HEK293T (cell line): ENCODE measurements around the gene NUMB.

Experiments used
- CTCF ChIA-PET: fragments of 350-600 bp; formaldehyde crosslinking; extraction: SDS; loops from one replicate; lab custom pipeline; 2021; ENCODE audit warnings: antibody characterized with exemption, inconsistent platforms; lab: Yijun Ruan, JAX
- POLR2A ChIA-PET: fragments of 350-600 bp; formaldehyde crosslinking; extraction: SDS; loops from one replicate; lab custom pipeline; 2020; ENCODE audit warnings: antibody characterized with exemption, inconsistent platforms; lab: Yijun Ruan, JAX
- DNase-seq: peaks from one replicate; pipeline ENCODE4 v3.0.0; 2012; ENCODE audit warnings: mixed read lengths; ENCODE audit errors: extremely low spot score
- ARNT ChIP-seq: fragments of 450-650 bp; IDR thresholded peaks from 2 replicates; pipeline ENCODE4 v1.6.1; 2017; ENCODE audit warnings: mild to moderate bottlenecking
- BHLHE40 ChIP-seq: fragments of 450-650 bp; IDR thresholded peaks from 2 replicates; pipeline ENCODE4 v1.6.1; 2016; ENCODE audit warnings: mild to moderate bottlenecking, moderate library complexity, borderline replicate concordance
- CTBP1 ChIP-seq: fragments of 450-650 bp; IDR thresholded peaks from 2 replicates; pipeline ENCODE4 v1.6.1; 2016; ENCODE audit warnings: borderline replicate concordance
- ELF4 ChIP-seq: fragments of 450-650 bp; IDR thresholded peaks from 2 replicates; pipeline ENCODE4 v1.6.1; 2017; ENCODE audit warnings: antibody characterized with exemption
- FOXA1 ChIP-seq: fragments of 450-650 bp; IDR thresholded peaks from 2 replicates; pipeline ENCODE4 v1.6.1; 2016; ENCODE audit warnings: mild to moderate bottlenecking
- FOXK2 ChIP-seq: fragments of 450-650 bp; IDR thresholded peaks from 2 replicates; pipeline ENCODE4 v1.6.1; 2016; ENCODE audit warnings: mild to moderate bottlenecking
- FOXM1 ChIP-seq: fragments of 450-650 bp; IDR thresholded peaks from 2 replicates; pipeline ENCODE4 v1.6.1; 2017; ENCODE audit warnings: mild to moderate bottlenecking, borderline replicate concordance
- HDGF ChIP-seq: fragments of 450-650 bp; IDR thresholded peaks from 2 replicates; pipeline ENCODE4 v1.6.1; 2017; ENCODE audit warnings: antibody characterized with exemption, borderline replicate concordance
- L3MBTL2 ChIP-seq: fragments of 450-650 bp; conservative IDR thresholded peaks from 2 replicates; pipeline ENCODE4 v1.6.1; 2016; ENCODE audit warnings: mild to moderate bottlenecking
- LEF1 ChIP-seq: fragments of 450-650 bp; IDR thresholded peaks from 2 replicates; pipeline ENCODE4 v1.6.1; 2017; ENCODE audit warnings: mild to moderate bottlenecking, borderline replicate concordance
- NFRKB ChIP-seq: fragments of 450-650 bp; IDR thresholded peaks from 2 replicates; pipeline ENCODE4 v1.6.1; 2016; ENCODE audit warnings: mild to moderate bottlenecking, moderate library complexity
- SP1 ChIP-seq: fragments of 450-650 bp; IDR thresholded peaks from 2 replicates; pipeline ENCODE4 v1.6.1; 2017
- SUZ12 ChIP-seq: fragments of 450-650 bp; IDR thresholded peaks from 2 replicates; pipeline ENCODE4 v1.6.1; 2016; ENCODE audit warnings: mild to moderate bottlenecking
- TARDBP ChIP-seq: fragments of 450-650 bp; IDR thresholded peaks from 2 replicates; pipeline ENCODE4 v1.6.1; 2016
- ZNF384 ChIP-seq: fragments of 450-650 bp; IDR thresholded peaks from 2 replicates; pipeline ENCODE4 v1.6.1; 2016
- TF ChIP-seq, protein P1 (sequence below): fragments of 450-650 bp; IDR thresholded peaks from 2 replicates; pipeline ENCODE4 v1.6.1; 2016

Gene NUMB

DNA sequence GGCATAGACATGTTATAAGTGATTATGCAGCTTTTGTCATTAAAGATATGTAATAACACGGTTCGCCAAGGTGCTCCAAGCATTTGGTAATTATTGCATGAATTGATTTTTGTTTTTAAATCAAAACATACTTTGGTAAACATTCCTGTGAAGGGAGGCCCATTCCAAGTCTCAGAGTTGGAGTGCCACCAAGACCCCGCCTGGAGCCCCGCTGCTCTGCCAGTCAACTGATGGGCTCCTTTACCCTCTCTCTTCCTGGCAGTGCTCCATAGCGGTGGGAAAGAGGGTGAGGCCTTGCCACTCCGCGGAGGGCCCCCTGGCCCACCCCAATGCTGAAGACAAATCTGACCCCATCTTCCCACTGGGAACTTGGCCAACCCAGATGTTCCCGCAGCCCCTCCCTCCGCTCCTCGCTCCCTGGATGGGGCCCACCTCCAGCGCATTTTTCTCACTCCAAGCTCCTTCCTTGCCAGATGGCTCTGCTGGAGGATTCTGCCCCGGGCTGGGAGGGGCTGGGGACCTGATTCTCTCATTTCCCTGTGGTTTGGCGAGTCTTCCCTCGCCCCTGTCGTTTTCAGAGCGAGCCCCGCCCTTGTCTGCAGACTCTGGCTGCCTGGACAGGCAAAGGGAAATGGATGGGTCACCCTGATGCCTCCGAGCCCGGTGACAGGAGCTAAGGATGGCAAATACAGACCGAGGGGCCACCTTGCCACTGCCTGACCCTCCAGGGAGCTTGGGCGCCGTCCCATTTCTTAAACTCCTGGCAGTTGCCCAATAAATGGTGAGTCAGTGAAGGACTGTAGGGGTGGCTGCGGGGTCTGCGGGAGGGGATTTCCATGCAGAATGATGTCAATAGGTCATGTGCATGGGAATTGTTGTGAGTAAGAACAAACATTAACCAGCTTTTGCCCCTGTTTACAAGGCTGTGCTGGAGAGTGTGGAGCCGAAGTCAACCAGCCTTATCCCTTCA is 230.2 kb downstream of the NUMB start:
- ChIA-PET CTCF (no interaction called here), POLR2A (interaction anchor here (0.8 kb wide), 1 partner anchor 56 kb away, joined by 3 read pairs; no protein-coding TSS in a partner anchor)
- no peak for DNase-seq

DNA sequence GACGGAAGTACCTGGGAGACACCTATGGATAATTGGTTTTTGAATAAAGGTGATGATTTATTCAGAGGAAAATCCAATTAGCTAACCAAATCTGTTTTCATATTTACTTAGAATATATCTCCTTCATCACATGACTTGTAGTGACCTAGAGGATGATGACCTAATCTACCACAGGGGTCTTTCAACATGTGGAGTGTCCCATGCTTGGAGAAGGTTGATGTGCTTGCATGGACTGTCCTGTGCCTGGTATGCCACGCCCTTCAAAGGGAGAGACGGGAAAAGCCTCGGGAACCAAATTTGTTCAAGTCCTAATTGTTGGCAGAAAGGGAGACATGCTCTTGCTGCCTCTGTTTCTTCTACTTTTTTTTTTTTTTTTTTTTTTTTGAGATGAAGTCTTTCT is 232.8 kb downstream of the NUMB start:
- no peak for DNase-seq
- no peak for TF ChIP-seq L3MBTL2
- TF ChIP-seq FOXK2: no peak
- TF ChIP-seq TARDBP: no peak
- no peak for TF ChIP-seq SP1
- TF ChIP-seq CTBP1: no peak
- no peak for TF ChIP-seq SUZ12
- no peak for TF ChIP-seq HDGF
- TF ChIP-seq BHLHE40: no peak
- no peak for TF ChIP-seq FOXA1
- no peak for TF ChIP-seq ZNF384
- TF ChIP-seq ELF4: no peak
- no peak for TF ChIP-seq LEF1
- TF ChIP-seq FOXM1: no peak
- no peak for TF ChIP-seq ARNT
- TF ChIP-seq NFRKB: no peak
- TF ChIP-seq, protein P1, sequence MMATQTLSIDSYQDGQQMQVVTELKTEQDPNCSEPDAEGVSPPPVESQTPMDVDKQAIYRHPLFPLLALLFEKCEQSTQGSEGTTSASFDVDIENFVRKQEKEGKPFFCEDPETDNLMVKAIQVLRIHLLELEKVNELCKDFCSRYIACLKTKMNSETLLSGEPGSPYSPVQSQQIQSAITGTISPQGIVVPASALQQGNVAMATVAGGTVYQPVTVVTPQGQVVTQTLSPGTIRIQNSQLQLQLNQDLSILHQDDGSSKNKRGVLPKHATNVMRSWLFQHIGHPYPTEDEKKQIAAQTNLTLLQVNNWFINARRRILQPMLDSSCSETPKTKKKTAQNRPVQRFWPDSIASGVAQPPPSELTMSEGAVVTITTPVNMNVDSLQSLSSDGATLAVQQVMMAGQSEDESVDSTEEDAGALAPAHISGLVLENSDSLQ: no peak
- POLR2A ChIA-PET: no interaction called here
- CTCF ChIA-PET: no interaction called here

More for the DNA sequence above, 230.2 kb downstream of the NUMB start:
- no peak for TF ChIP-seq L3MBTL2
- no peak for TF ChIP-seq HDGF
- TF ChIP-seq ELF4: no peak
- no peak for TF ChIP-seq CTBP1
- TF ChIP-seq, protein P1: no peak
- no peak for TF ChIP-seq FOXA1
